Measurements from ENCODE around the gene ZNF688. TPM values are rescaled to one million over a fixed set of nuclear protein-coding genes. Genes with fewer than 3 reads are reported as not detected.
"Not testable (repeated sequence)": the region's sequence is repeated elsewhere in the genome, so short reads cannot be mapped to it uniquely, and the experiment has no call there.

The ZNF688 gene
- total RNA-seq, 2 donors from 2014 or later = 9.6 to 13.5 TPM

GRCh38 chr16:30523768-30524574 lies 47.5 kb downstream of the ZNF688 start:
- H3K4me1 ChIP-seq = peaks cover 0 to 37% of the 10 kb centered on the region in 2 donors
- TF ChIP-seq, protein P1, sequence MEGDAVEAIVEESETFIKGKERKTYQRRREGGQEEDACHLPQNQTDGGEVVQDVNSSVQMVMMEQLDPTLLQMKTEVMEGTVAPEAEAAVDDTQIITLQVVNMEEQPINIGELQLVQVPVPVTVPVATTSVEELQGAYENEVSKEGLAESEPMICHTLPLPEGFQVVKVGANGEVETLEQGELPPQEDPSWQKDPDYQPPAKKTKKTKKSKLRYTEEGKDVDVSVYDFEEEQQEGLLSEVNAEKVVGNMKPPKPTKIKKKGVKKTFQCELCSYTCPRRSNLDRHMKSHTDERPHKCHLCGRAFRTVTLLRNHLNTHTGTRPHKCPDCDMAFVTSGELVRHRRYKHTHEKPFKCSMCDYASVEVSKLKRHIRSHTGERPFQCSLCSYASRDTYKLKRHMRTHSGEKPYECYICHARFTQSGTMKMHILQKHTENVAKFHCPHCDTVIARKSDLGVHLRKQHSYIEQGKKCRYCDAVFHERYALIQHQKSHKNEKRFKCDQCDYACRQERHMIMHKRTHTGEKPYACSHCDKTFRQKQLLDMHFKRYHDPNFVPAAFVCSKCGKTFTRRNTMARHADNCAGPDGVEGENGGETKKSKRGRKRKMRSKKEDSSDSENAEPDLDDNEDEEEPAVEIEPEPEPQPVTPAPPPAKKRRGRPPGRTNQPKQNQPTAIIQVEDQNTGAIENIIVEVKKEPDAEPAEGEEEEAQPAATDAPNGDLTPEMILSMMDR (IDR thresholded peaks at IDR 0.05) = no peak
- DNase-seq (ENCODE audit: low spot score) = no peak
- H3K4me3 ChIP-seq = no peak overlapping the region
- no peaks in the 10 kb centered on the region for H3K36me3 ChIP-seq
- no peak overlapping the region for H3K27ac ChIP-seq
- H3K27me3 ChIP-seq = no peaks in the 10 kb centered on the region
- H3K9me3 ChIP-seq = no peaks in the 10 kb centered on the region

DNA sequence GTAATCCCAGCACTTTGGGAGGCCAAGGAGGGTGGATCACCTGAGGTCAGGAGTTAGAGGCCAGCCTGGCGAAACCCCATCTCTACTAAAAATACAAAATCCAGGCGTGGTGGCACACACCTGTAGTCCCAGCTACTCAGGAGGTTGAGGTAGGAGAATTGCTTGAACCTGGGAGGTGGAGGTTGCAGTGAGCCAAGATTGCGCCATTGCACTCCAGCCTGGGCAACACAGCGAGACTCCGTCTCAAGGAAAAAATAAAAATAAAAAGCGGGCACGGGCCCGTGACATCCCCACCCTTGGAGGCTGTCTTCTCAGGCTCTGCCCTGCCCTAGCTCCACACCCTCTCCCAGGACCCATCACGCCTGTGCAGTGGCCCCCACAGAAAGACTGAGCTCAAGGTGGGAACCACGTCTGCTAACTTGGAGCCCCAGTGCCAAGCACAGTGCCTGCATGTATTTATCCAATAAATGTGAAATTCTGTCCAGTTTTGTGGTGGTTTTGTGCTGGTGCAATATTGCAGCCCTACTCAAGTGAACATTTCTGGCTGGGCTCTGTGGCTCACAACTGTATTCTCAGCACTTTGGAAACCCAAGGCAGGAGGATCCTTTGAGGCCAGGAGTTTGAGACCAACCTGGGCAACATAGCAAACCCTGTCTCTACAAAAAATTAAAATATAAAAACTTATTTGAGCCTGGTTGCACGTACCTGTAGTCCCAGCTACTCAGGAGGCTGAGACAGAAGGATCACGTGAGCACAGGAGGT lies 48.6 kb downstream of the ZNF688 start:
- not testable (repeated sequence) for H3K27ac ChIP-seq; DNase-seq (ENCODE audit: low spot score); H3K27me3 ChIP-seq; H3K36me3 ChIP-seq; H3K9me3 ChIP-seq; H3K4me3 ChIP-seq
- H3K4me1 ChIP-seq = peaks cover 0 to 34% of the 10 kb centered on the region in 2 donors

GRCh38 chr16:30521873-30522641 lies 49.5 kb downstream of the ZNF688 start:
- no peak overlapping the region for H3K4me3 ChIP-seq
- H3K36me3 ChIP-seq = no peaks in the 10 kb centered on the region
- TF ChIP-seq, protein P1 (IDR thresholded peaks at IDR 0.05) = no peak
- H3K9me3 ChIP-seq = no peaks in the 10 kb centered on the region
- H3K4me1 ChIP-seq = peaks cover 0 to 28% of the 10 kb centered on the region in 2 donors
- no peak overlapping the region for H3K27ac ChIP-seq
- DNase-seq (ENCODE audit: low spot score) = no peak
- no peaks in the 10 kb centered on the region for H3K27me3 ChIP-seq

- no peaks in the 10 kb centered on the region for H3K9me3 ChIP-seq
- no peak overlapping the region for H3K4me3 ChIP-seq
- no peak for DNase-seq (ENCODE audit: low spot score)
- H3K27ac ChIP-seq = no peak overlapping the region
- no peaks in the 10 kb centered on the region for H3K36me3 ChIP-seq
- H3K4me1 ChIP-seq = peaks cover 0 to 28% of the 10 kb centered on the region in 2 donors
- H3K27me3 ChIP-seq = no peaks in the 10 kb centered on the region
- TF ChIP-seq, protein P1 (IDR thresholded peaks at IDR 0.05) = no peak
Measured at GRCh38 chr16:30521476-30521872, 50.0 kb downstream of the ZNF688 start.

Other genes starting within 250 kb of the ZNF688 start
- 10 to 100 TPM; 22.0 to 39.3 TPM for gene CD2BP2, start 216.4 kb downstream of the ZNF688 start, total RNA-seq
- 10 to 100 TPM; 20.0 to 22.3 TPM for gene TBC1D10B, start 201.2 kb downstream of the ZNF688 start, total RNA-seq
- gene MYL11, start 196.9 kb downstream of the ZNF688 start, total RNA-seq = not detected
- gene SEPTIN1, start 189.2 kb downstream of the ZNF688 start, total RNA-seq = under 1 TPM in 1 of 2 donors, not detected in 1; 0.35 TPM
- 10 to 100 TPM in 1 of 2 donors, 1 to 10 TPM in 1; 5.7 to 10.7 TPM for gene ZNF48, start 176.3 kb downstream of the ZNF688 start, total RNA-seq
- gene ZNF771, start 164.1 kb downstream of the ZNF688 start, total RNA-seq = 10 to 100 TPM; 13.0 to 14.3 TPM
- 10 to 100 TPM; 14.4 to 18.7 TPM for gene DCTPP1, start 141.7 kb downstream of the ZNF688 start, total RNA-seq
- 10 to 100 TPM; 18.2 to 18.6 TPM for gene SEPHS2, start 125.8 kb downstream of the ZNF688 start, total RNA-seq
- 1 to 10 TPM; 2.0 to 2.6 TPM for gene ITGAL, start 99.0 kb downstream of the ZNF688 start, total RNA-seq
- gene ZNF768, start 45.1 kb downstream of the ZNF688 start, total RNA-seq = 10 to 100 TPM; 41.1 to 51.4 TPM
- 10 to 100 TPM; 13.3 to 16.2 TPM for gene ZNF747, start 36.9 kb downstream of the ZNF688 start, total RNA-seq
- gene ZNF764, start 13.3 kb downstream of the ZNF688 start, total RNA-seq = 10 to 100 TPM; 12.0 to 16.9 TPM
- 1 to 10 TPM; 5.5 to 6.0 TPM for gene ZNF785, start 14.0 kb upstream of the ZNF688 start, total RNA-seq
- 1 to 10 TPM; 6.2 to 8.3 TPM for gene ZNF689, start 38.7 kb upstream of the ZNF688 start, total RNA-seq
- 10 to 100 TPM; 12.3 to 17.3 TPM for gene PRR14, start 79.2 kb upstream of the ZNF688 start, total RNA-seq
- 10 to 100 TPM; 16.5 to 26.3 TPM for gene FBRS, start 86.7 kb upstream of the ZNF688 start, total RNA-seq
- 10 to 100 TPM; 22.5 to 25.0 TPM for gene SRCAP, start 127.5 kb upstream of the ZNF688 start, total RNA-seq
- gene PHKG2, start 176.7 kb upstream of the ZNF688 start, total RNA-seq = 10 to 100 TPM; 16.0 to 22.1 TPM
- under 1 TPM; 0.37 to 0.83 TPM for gene CFAP119, start 190.3 kb upstream of the ZNF688 start, total RNA-seq
- 10 to 100 TPM; 48.5 to 59.5 TPM for gene RNF40, start 190.6 kb upstream of the ZNF688 start, total RNA-seq
- gene ZNF629, start 215.5 kb upstream of the ZNF688 start, total RNA-seq = 10 to 100 TPM; 21.2 to 22.9 TPM

Data from right atrium auricular region (tissue), 2 donors.